ENCODE measurements around the gene PHACTR3. TPM values are rescaled to one million over a fixed set of nuclear protein-coding genes. Genes with fewer than 3 reads are reported as not detected.
"Not testable (repeated sequence)": the region's sequence is repeated elsewhere in the genome, so short reads cannot be mapped to it uniquely, and the experiment has no call there.

PHACTR3 gene
- total RNA-seq (2021) = not detected in 2 replicates
- long read RNA-seq, partial matches to known transcripts = 0 of 3 reads
- long read RNA-seq, other reads (novel, unspliced or antisense) = 1 of 3 reads

DNA sequence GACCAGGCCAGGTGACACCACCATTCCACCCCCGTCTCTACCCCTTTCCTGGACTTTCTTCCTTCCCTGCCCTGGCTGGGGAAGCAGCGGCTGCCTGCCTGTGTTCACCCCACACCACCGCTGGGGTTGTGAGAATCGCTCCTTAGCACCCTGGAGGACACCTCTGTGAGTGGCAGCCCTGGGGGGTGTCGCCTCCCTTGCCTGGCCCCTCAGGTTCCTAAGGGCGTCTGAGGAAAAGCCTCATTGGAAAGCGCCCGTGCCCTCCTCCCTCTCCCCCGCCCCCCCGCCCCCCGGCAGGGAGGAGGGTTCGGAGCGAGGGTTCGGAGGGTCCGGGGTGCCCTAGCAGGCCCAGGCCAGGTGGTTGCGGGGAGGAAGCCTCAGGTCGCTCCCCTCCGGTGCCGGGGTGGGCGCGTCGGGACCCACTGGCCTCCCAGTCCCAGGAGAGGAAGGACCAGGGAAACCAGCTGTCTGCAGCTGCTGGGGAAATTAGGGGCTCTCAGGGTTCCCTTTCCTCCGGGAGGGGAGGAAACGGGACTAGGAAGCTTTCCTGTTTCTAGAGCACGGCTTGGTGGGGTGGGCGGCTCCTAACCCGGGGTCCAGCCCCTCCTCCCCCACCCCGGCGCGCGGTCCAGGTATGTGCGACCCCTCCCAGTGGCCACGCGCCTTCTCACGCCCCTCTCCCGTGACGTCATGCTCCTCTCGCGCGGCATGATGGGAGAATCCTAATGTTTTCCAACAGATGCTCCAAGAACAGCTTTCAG, at the start of gene PHACTR3:
TSS of gene PHACTR3 (plus strand) at position 760 of the 761 bp plus-strand sequence. CDS start 475 bp downstream, outside the sequence.
- H3K4me1 Mint-ChIP-seq = no peaks in the 10 kb centered on the region
- Histone ChIP-seq H3K4me2 (ENCODE audit: insufficient read depth, insufficient read length, low read length) (peak within 1 kb of the TSS; percentile 31), H3K79me1 (ENCODE audit: insufficient read depth, low read depth, low read length, poor library complexity, severe bottlenecking) (no peaks in the 10 kb centered on the region), H4K8ac (replicated peaks; ENCODE audit: insufficient read length, low read depth, low read length) (no peak within 1 kb of the TSS), H3T11ph (ENCODE audit: low read length) (no peak within 1 kb of the TSS), H3K27me3 (ENCODE audit: insufficient read depth, low read length) (peaks cover 47% of the 10 kb centered on the region), H3K23ac (ENCODE audit: insufficient read length, low read depth, low read length) (no peak within 1 kb of the TSS), H4K5ac (ENCODE audit: insufficient read length, low read depth, low read length) (no peak within 1 kb of the TSS), H3K4me1 (ENCODE audit: insufficient read depth, low read length) (no peaks in the 10 kb centered on the region), H3K27ac (ENCODE audit: insufficient read length, low read depth, low read length) (no peak within 1 kb of the TSS), H2BK12ac (ENCODE audit: insufficient read length, low read depth, low read length) (no peak within 1 kb of the TSS), H4K91ac (ENCODE audit: insufficient read length, low read depth, low read length) (no peak within 1 kb of the TSS), H2BK15ac (ENCODE audit: low read depth, low read length) (no peak within 1 kb of the TSS), H3K14ac (ENCODE audit: insufficient read depth, low read length) (peak within 1 kb of the TSS; percentile 73; the same call in 1 of the 2 replicates), H2AFZ (ENCODE audit: low read length) (no peak within 1 kb of the TSS), H2AK5ac (ENCODE audit: insufficient read length, low read length) (no peak within 1 kb of the TSS), H2BK5ac (ENCODE audit: insufficient read length, low read length) (no peak within 1 kb of the TSS), H4K20me1 (ENCODE audit: control insufficient read depth, insufficient read depth, insufficient read length) (no peaks in the 10 kb centered on the region), H3K9ac (ENCODE audit: extremely low read depth, insufficient read length, low read length) (no peak within 1 kb of the TSS), H3K9me3 (ENCODE audit: control insufficient read depth, low read depth, low read length) (no peaks in the 10 kb centered on the region), H3K56ac (ENCODE audit: insufficient read length, low read depth, low read length) (no peak within 1 kb of the TSS), H3K23me2 (ENCODE audit: insufficient read length, low read depth, low read length, poor library complexity, severe bottlenecking) (peaks cover 5% of the 10 kb centered on the region), H3K18ac (ENCODE audit: insufficient read length, low read depth, low read length) (peak within 1 kb of the TSS; percentile 79), H3K4ac (ENCODE audit: low read depth, low read length) (no peak within 1 kb of the TSS), H2BK20ac (ENCODE audit: low read depth, low read length, poor library complexity, severe bottlenecking) (no peak within 1 kb of the TSS), H3K79me2 (ENCODE audit: insufficient read depth, low read length) (no peaks in the 10 kb centered on the region), H2BK120ac (ENCODE audit: low read depth, low read length, poor library complexity, severe bottlenecking) (peak within 1 kb of the TSS; percentile 75)
- H3K4me3 Mint-ChIP-seq = peak within 1 kb of the TSS; percentile 41 to 70; a peak in 4 of 5 replicates
- WGBS (ENCODE audit: extremely low coverage, insufficient read length, low lambda C conversion rate) = no CpG with 5 or more reads among the region's 40 CpGs
- H3K9me3 Mint-ChIP-seq = peaks cover 0 to 36% of the 10 kb centered on the region in 2 experiments; a peak in 3 of 5 replicates
- peak; percentile 52 for DNase-seq
- peaks cover 97% of the 10 kb centered on the region for H3K27me3 Mint-ChIP-seq (ENCODE audit: low read depth)
- no peak within 1 kb of the TSS for H3K27ac Mint-ChIP-seq
- no peak for TF ChIP-seq CTCF (conservative IDR thresholded peaks at IDR 0.05)
- H3K36me3 Mint-ChIP-seq (ENCODE audit: insufficient read depth in 1 of 3, low read depth in 3 of 3) = no peaks in the 10 kb centered on the region

- H3K23ac ChIP-seq (ENCODE audit: insufficient read length, low read depth, low read length); H2BK120ac ChIP-seq (ENCODE audit: low read depth, low read length, poor library complexity, severe bottlenecking); H4K20me1 ChIP-seq (ENCODE audit: control insufficient read depth, insufficient read depth, insufficient read length); H3K9ac ChIP-seq (ENCODE audit: extremely low read depth, insufficient read length, low read length); H2BK15ac ChIP-seq (ENCODE audit: low read depth, low read length); H2BK20ac ChIP-seq (ENCODE audit: low read depth, low read length, poor library complexity, severe bottlenecking); H3K4me1 ChIP-seq (ENCODE audit: insufficient read depth, low read length); H2AFZ ChIP-seq (ENCODE audit: low read length); H3K4me2 ChIP-seq (ENCODE audit: insufficient read depth, insufficient read length, low read length); H3K27ac Mint-ChIP-seq; H4K8ac ChIP-seq (replicated peaks; ENCODE audit: insufficient read length, low read depth, low read length); H3K23me2 ChIP-seq (ENCODE audit: insufficient read length, low read depth, low read length, poor library complexity, severe bottlenecking); H3K4me1 Mint-ChIP-seq; H3T11ph ChIP-seq (ENCODE audit: low read length); H3K79me2 ChIP-seq (ENCODE audit: insufficient read depth, low read length); H3K9me3 ChIP-seq (ENCODE audit: control insufficient read depth, low read depth, low read length); H4K91ac ChIP-seq (ENCODE audit: insufficient read length, low read depth, low read length); H2BK5ac ChIP-seq (ENCODE audit: insufficient read length, low read length); DNase-seq; H3K4me3 Mint-ChIP-seq; H3K18ac ChIP-seq (ENCODE audit: insufficient read length, low read depth, low read length); H2AK5ac ChIP-seq (ENCODE audit: insufficient read length, low read length); H3K27me3 ChIP-seq (ENCODE audit: insufficient read depth, low read length); H2BK12ac ChIP-seq (ENCODE audit: insufficient read length, low read depth, low read length); H3K27ac ChIP-seq (ENCODE audit: insufficient read length, low read depth, low read length); H3K56ac ChIP-seq (ENCODE audit: insufficient read length, low read depth, low read length); H3K4ac ChIP-seq (ENCODE audit: low read depth, low read length); H3K36me3 Mint-ChIP-seq (ENCODE audit: insufficient read depth in 1 of 3, low read depth in 3 of 3); H3K14ac ChIP-seq (ENCODE audit: insufficient read depth, low read length); H4K5ac ChIP-seq (ENCODE audit: insufficient read length, low read depth, low read length); H3K79me1 ChIP-seq (ENCODE audit: insufficient read depth, low read depth, low read length, poor library complexity, severe bottlenecking): not testable (repeated sequence)
- WGBS (ENCODE audit: extremely low coverage, insufficient read length, low lambda C conversion rate) = no CpG with 5 or more reads among the region's 26 CpGs
- Mint-ChIP-seq H3K27me3 (ENCODE audit: low read depth) (peaks cover 18% of the 10 kb centered on the region), H3K9me3 (peaks cover 0 to 67% of the 10 kb centered on the region in 2 experiments; a peak in 3 of 5 replicates)
These were observed 46.4 kb upstream of the PHACTR3 start for GRCh38 chr20:59557733-59558529.

Data from H9 (cell line).